CD14-positive monocyte (primary cell): ENCODE results near the gene KRT74. TPM values are rescaled to one million over a fixed set of nuclear protein-coding genes. Genes with fewer than 3 reads are reported as not detected.

Source experiments
- DNase-seq, 3 donors: peaks; one replicate each; pipeline ENCODE4 v3.0.0-alpha.2; 2011 to 2022
- H2AFZ ChIP-seq: 2 replicates; pipeline ENCODE4 v1.6.0; 2012; ENCODE audit warnings: mild to moderate bottlenecking, low read depth, low read length, inconsistent platforms; ENCODE audit not compliant: insufficient read depth, poor library complexity, severe bottlenecking
- H3K27ac ChIP-seq, 2 donors: 1 replicate in 1 of 2; 2 replicates in 1 of 2; pipeline ENCODE4 v1.5.1; 2012 to 2013; ENCODE audit warnings: low read length in 2 of 2, control low read depth in 1 of 2, inconsistent platforms in 1 of 2, low read depth in 1 of 2, mild to moderate bottlenecking in 1 of 2
- H3K27me3 ChIP-seq, 2 donors: one replicate each; pipeline versions ENCODE4 v1.6.0 to v1.6.1; 2011 to 2013; ENCODE audit warnings: low read length in 2 of 2; ENCODE audit not compliant: control insufficient read depth in 2 of 2, insufficient read depth in 2 of 2
- H3K36me3 ChIP-seq, 2 donors: replicated peaks in 1 of 2; 1 replicate in 1 of 2; 2 replicates in 1 of 2; pipeline versions ENCODE4 v1.5.1 to v1.6.1; 2012 to 2013; ENCODE audit warnings: low read length in 2 of 2, control low read depth in 1 of 2, inconsistent platforms in 1 of 2, mild to moderate bottlenecking in 1 of 2; ENCODE audit not compliant: insufficient read depth in 2 of 2, control insufficient read depth in 1 of 2
- H3K4me1 ChIP-seq, 2 donors: 1 replicate in 1 of 2; 2 replicates in 1 of 2; pipeline versions ENCODE4 v1.5.1 to v1.6.1; 2012 to 2013; ENCODE audit warnings: low read length in 2 of 2, control low read depth in 1 of 2, inconsistent platforms in 1 of 2, mild to moderate bottlenecking in 1 of 2, moderate library complexity in 1 of 2; ENCODE audit not compliant: insufficient read depth in 2 of 2, control insufficient read depth in 1 of 2
- H3K4me2 ChIP-seq: replicated peaks from 2 replicates; pipeline ENCODE3; 2012; ENCODE audit warnings: low read length, moderate library complexity, mild to moderate bottlenecking; ENCODE audit not compliant: poor library complexity, severe bottlenecking; ENCODE audit errors: extremely low read depth
- H3K4me3 ChIP-seq, 3 experiments: fragments of 200-600 bp in 1 of 3; sonication (generic) in 1 of 3; replicated peaks in 1 of 3; 1 replicate in 2 of 3; 2 replicates in 1 of 3; pipeline ENCODE4 v1.5.1; 2011 to 2013; ENCODE audit warnings: low read length in 3 of 3, mild to moderate bottlenecking in 3 of 3, control low read depth in 2 of 3, low read depth in 2 of 3, inconsistent platforms in 1 of 3, moderate library complexity in 1 of 3
- H3K79me2 ChIP-seq: 2 replicates; pipeline ENCODE4 v1.6.0; 2012; ENCODE audit warnings: mild to moderate bottlenecking, control low read depth, inconsistent platforms, low read length, moderate library complexity; ENCODE audit not compliant: insufficient read depth
- H3K9ac ChIP-seq: 2 replicates; pipeline ENCODE4 v1.6.0; 2017; ENCODE audit warnings: low read length, mild to moderate bottlenecking; ENCODE audit not compliant: insufficient read depth, poor library complexity, severe bottlenecking
- H3K9me3 ChIP-seq, 2 donors: replicated peaks in 1 of 2; 1 replicate in 1 of 2; 2 replicates in 1 of 2; pipeline versions ENCODE4 v1.5.1 to v1.6.1; 2012 to 2013; ENCODE audit warnings: low read length in 2 of 2, control low read depth in 1 of 2; ENCODE audit not compliant: control insufficient read depth in 1 of 2, insufficient read depth in 1 of 2
- H4K20me1 ChIP-seq: 2 replicates; pipeline ENCODE4 v1.6.0; 2012; ENCODE audit warnings: mild to moderate bottlenecking, low read length, control low read depth, moderate library complexity; ENCODE audit not compliant: insufficient read depth
- H3K27ac Mint-ChIP-seq, 7 donors: one replicate each; pipeline ENCODE4 v1.8.0; 2020; ENCODE audit warnings: mild to moderate bottlenecking in 7 of 7, mixed read lengths in 7 of 7, moderate library complexity in 6 of 7, inconsistent platforms in 2 of 7
- H3K27me3 Mint-ChIP-seq, 3 donors: one replicate each; pipeline ENCODE4 v1.8.0; 2021 to 2022; ENCODE audit warnings: low read depth in 3 of 3, mild to moderate bottlenecking in 3 of 3, mixed read lengths in 3 of 3, moderate library complexity in 3 of 3, inconsistent platforms in 1 of 3
- H3K36me3 Mint-ChIP-seq, 2 donors: one replicate each; pipeline ENCODE4 v1.8.0; 2020; ENCODE audit warnings: mixed read lengths in 2 of 2, inconsistent platforms in 1 of 2, mild to moderate bottlenecking in 1 of 2
- H3K4me1 Mint-ChIP-seq: one replicate; pipeline ENCODE4 v1.8.0; 2020; ENCODE audit warnings: mild to moderate bottlenecking, mixed read lengths
- H3K4me3 Mint-ChIP-seq, 2 donors: one replicate each; pipeline ENCODE4 v1.8.0; 2020; ENCODE audit warnings: mild to moderate bottlenecking in 2 of 2, mixed read lengths in 2 of 2, moderate library complexity in 1 of 2
- H3K9me3 Mint-ChIP-seq, 7 donors: one replicate each; pipeline ENCODE4 v1.8.0; 2020 to 2022; ENCODE audit warnings: mixed read lengths in 7 of 7, mild to moderate bottlenecking in 6 of 7, moderate library complexity in 6 of 7, inconsistent platforms in 2 of 7
- CTCF ChIP-seq: fragments of 200-600 bp; IDR thresholded peaks from one replicate; pipeline ENCODE4 v1.8.0; 2022; ENCODE audit warnings: antibody characterized with exemption, mild to moderate bottlenecking
- WGBS: methylation state at CpG from one replicate; pipeline ENCODE4 v1.1.5; 2013; ENCODE audit warnings: missing lambda C conversion rate; ENCODE audit not compliant: insufficient coverage; 5-methylcytosine and 5-hydroxymethylcytosine counted together
- intact Hi-C, 2 donors: fragments of 100-400 bp; cut with micrococcal nuclease; formaldehyde crosslinking; loops; one replicate each; pipeline versions ENCODE4 v1.15.0 to v1.15.1; 2023
- polyA plus RNA-seq, 3 donors: library from polyadenylated mRNA; depleted of rRNA in 1 of 3; unstranded in 2 of 3; stranded (reverse) in 1 of 3; fragments of 300-500 nt in 2 of 3; fragments of >200 nt in 1 of 3; fragmentation: Illumina TruSeq in 2 of 3; gene quantifications; 1 replicate in 2 of 3; 2 replicates in 1 of 3; pipeline ENCODE4 v1.2.3, GENCODE V29; 2012 to 2021

KRT74 gene
- polyA plus RNA-seq, 3 donors: not detected

- no peak for TF ChIP-seq CTCF
- no peak overlapping the region for H3K27ac ChIP-seq
- Mint-ChIP-seq H3K27ac (no peak overlapping the region), H3K36me3 (no peaks in the 10 kb centered on the region), H3K27me3 (peaks cover 10 to 11% (median 10%) of the 10 kb centered on the region in 3 donors), H3K4me3 (no peak overlapping the region), H3K4me1 (no peaks in the 10 kb centered on the region), H3K9me3 (peaks cover 4 to 6% (median 5%) of the 10 kb centered on the region in 7 donors)
- no peaks in the 10 kb centered on the region for H3K79me2 ChIP-seq
- H2AFZ ChIP-seq: no peak overlapping the region
- WGBS: 95% methylated on average over 12 of the region's 15 CpGs
- no peak overlapping the region for H3K9ac ChIP-seq
- no peak overlapping the region for H3K4me2 ChIP-seq
- H3K9me3 ChIP-seq: peaks cover 0 to 8% of the 10 kb centered on the region in 2 donors
- no peak for DNase-seq
- H4K20me1 ChIP-seq: no peaks in the 10 kb centered on the region
- H3K36me3 ChIP-seq: no peaks in the 10 kb centered on the region
- H3K4me3 ChIP-seq: no peak overlapping the region
- no peaks in the 10 kb centered on the region for H3K4me1 ChIP-seq
- no peaks in the 10 kb centered on the region for H3K27me3 ChIP-seq
- intact Hi-C loops: no loop called here
Observed at GRCh38 chr12:52515927-52516831, 57.5 kb downstream of the KRT74 start.

Other genes with a start within 250 kb of the KRT74 start
- gene KRT85, start 206.4 kb downstream of the KRT74 start, polyA plus RNA-seq: not detected
- gene KRT84, start 188.2 kb downstream of the KRT74 start, polyA plus RNA-seq: not detected
- not detected for gene KRT82, start 167.5 kb downstream of the KRT74 start, polyA plus RNA-seq
- not detected for gene KRT75, start 139.5 kb downstream of the KRT74 start, polyA plus RNA-seq
- not detected for gene KRT6B, start 121.7 kb downstream of the KRT74 start, polyA plus RNA-seq
- gene KRT6C, start 100.0 kb downstream of the KRT74 start, polyA plus RNA-seq: not detected
- gene KRT6A, start 80.6 kb downstream of the KRT74 start, polyA plus RNA-seq: not detected
- gene KRT5, start 53.4 kb downstream of the KRT74 start, polyA plus RNA-seq: under 1 TPM in 1 of 3 donors, not detected in 2; 0.04 TPM
- gene KRT71, start 20.7 kb downstream of the KRT74 start, polyA plus RNA-seq: not detected
- not detected for gene KRT72, start 27.6 kb upstream of the KRT74 start, polyA plus RNA-seq
- not detected for gene KRT73, start 44.7 kb upstream of the KRT74 start, polyA plus RNA-seq
- not detected for gene KRT2, start 78.4 kb upstream of the KRT74 start, polyA plus RNA-seq
- not detected for gene KRT1, start 106.6 kb upstream of the KRT74 start, polyA plus RNA-seq
- not detected for gene KRT77, start 129.7 kb upstream of the KRT74 start, polyA plus RNA-seq
- gene KRT76, start 203.5 kb upstream of the KRT74 start, polyA plus RNA-seq: not detected
- gene KRT3, start 222.3 kb upstream of the KRT74 start, polyA plus RNA-seq: not detected
- gene KRT4, start 240.3 kb upstream of the KRT74 start, polyA plus RNA-seq: not detected